HG03460 (cell line): Measurements from ENCODE around the gene RALGAPB.
"Not testable (repeated sequence)": the region's sequence is repeated elsewhere in the genome, so short reads cannot be mapped to it uniquely, and the experiment has no call there.

Source experiments
- ATAC-seq: cut with Tn5 transposase; IDR thresholded peaks from one replicate; pipeline ENCODE4 v1.9.1; 2021; ENCODE audit not compliant: unreplicated experiment

The RALGAPB gene

GRCh38 chr20:38581013-38581412 lies 108.4 kb downstream of the RALGAPB start, which contains the start of gene ADIG:
ADIG (plus strand) TSS chr20:38581197; CDS start chr20:38581251, 54 bp downstream.
- ATAC-seq = no peak

GRCh38 chr20:38581830-38582358 lies 109.3 kb downstream of the RALGAPB start:
- no peak for ATAC-seq

- no peak for ATAC-seq
Observed at GRCh38 chr20:38583306-38583705, 110.7 kb downstream of the RALGAPB start.

- ATAC-seq = no peak
Observed at GRCh38 chr20:38584099-38584763, 111.6 kb downstream of the RALGAPB start.

GRCh38 chr20:38585404-38586180 lies 112.9 kb downstream of the RALGAPB start:
- no peak for ATAC-seq

- ATAC-seq = no peak
Observed at GRCh38 chr20:38586181-38586525, 113.5 kb downstream of the RALGAPB start.

- ATAC-seq = no peak
Observed at GRCh38 chr20:38588303-38588702, 115.7 kb downstream of the RALGAPB start.

- ATAC-seq = no peak
Observed at GRCh38 chr20:38589351-38589750, 116.7 kb downstream of the RALGAPB start.

- no peak for ATAC-seq
Observed at GRCh38 chr20:38589967-38590675, 117.5 kb downstream of the RALGAPB start.

GRCh38 chr20:38590676-38591473 lies 118.2 kb downstream of the RALGAPB start:
- ATAC-seq = no peak

- no peak for ATAC-seq
Observed at GRCh38 chr20:38591474-38592410, 119.1 kb downstream of the RALGAPB start.

GRCh38 chr20:38592411-38592790 lies 119.8 kb downstream of the RALGAPB start:
- ATAC-seq = not testable (repeated sequence)

- ATAC-seq = not testable (repeated sequence)
Observed at GRCh38 chr20:38594281-38594680, 121.6 kb downstream of the RALGAPB start.

- not testable (repeated sequence) for ATAC-seq
Observed at GRCh38 chr20:38595886-38596285, 123.2 kb downstream of the RALGAPB start.

GRCh38 chr20:38599410-38599882 lies 126.8 kb downstream of the RALGAPB start:
- ATAC-seq = no peak

- ATAC-seq = no peak
Observed at GRCh38 chr20:38600057-38600456, 127.4 kb downstream of the RALGAPB start.

- ATAC-seq = no peak
Observed at GRCh38 chr20:38601216-38602184, 128.9 kb downstream of the RALGAPB start, which contains the start of gene ARHGAP40. ARHGAP40 (plus strand) TSS chr20:38601809.

GRCh38 chr20:38602185-38602581 lies 129.5 kb downstream of the RALGAPB start:
- no peak for ATAC-seq
